Mesendoderm (in vitro differentiated cells): Measurements from ENCODE around the gene DOK3.

ENCODE experiments used
- DNase-seq: peaks from one replicate; pipeline ENCODE4 v3.0.0; 2013
- H2AK5ac ChIP-seq: 2 replicates; pipeline ENCODE4 v1.6.1; 2013; ENCODE audit warnings: low read length, inconsistent platforms
- H2BK120ac ChIP-seq: 2 replicates; pipeline ENCODE4 v1.6.1; 2013; ENCODE audit warnings: low read depth, mild to moderate bottlenecking, low read length, moderate library complexity, mixed read lengths
- H2BK15ac ChIP-seq: replicated peaks from 2 replicates; pipeline ENCODE4 v1.6.1; 2013; ENCODE audit warnings: low read depth, mild to moderate bottlenecking, moderate library complexity
- H2BK5ac ChIP-seq: 2 replicates; pipeline ENCODE4 v1.6.1; 2013; ENCODE audit warnings: low read length, inconsistent platforms
- H3K18ac ChIP-seq: 2 replicates; pipeline ENCODE4 v1.6.1; 2013; ENCODE audit warnings: mild to moderate bottlenecking, low read length, mixed read lengths
- H3K23ac ChIP-seq: one replicate; pipeline ENCODE4 v1.6.1; 2013; ENCODE audit warnings: low read length
- H3K27ac ChIP-seq: 2 replicates; pipeline ENCODE4 v1.5.1; 2013; ENCODE audit warnings: low read depth, mild to moderate bottlenecking, inconsistent platforms, low read length, moderate library complexity
- H3K27me3 ChIP-seq: 2 replicates; pipeline ENCODE4 v1.6.1; 2013; ENCODE audit warnings: low read length, control low read depth, mild to moderate bottlenecking, inconsistent platforms; ENCODE audit not compliant: insufficient read depth, poor library complexity
- H3K36me3 ChIP-seq: 2 replicates; pipeline ENCODE4 v1.6.1; 2013; ENCODE audit warnings: low read length, inconsistent platforms; ENCODE audit not compliant: control insufficient read depth, insufficient read depth
- H3K4ac ChIP-seq: one replicate; pipeline ENCODE4 v1.6.1; 2013; ENCODE audit warnings: low read depth, mild to moderate bottlenecking, low read length, moderate library complexity
- H3K4me1 ChIP-seq: 2 replicates; pipeline ENCODE4 v1.6.1; 2013; ENCODE audit warnings: low read depth, low read length, inconsistent platforms; ENCODE audit not compliant: control insufficient read depth
- H3K4me2 ChIP-seq: 2 replicates; pipeline ENCODE4 v1.6.1; 2013; ENCODE audit warnings: low read length
- H3K4me3 ChIP-seq: 2 replicates; pipeline ENCODE4 v1.5.1; 2013; ENCODE audit warnings: mild to moderate bottlenecking, low read length
- H3K56ac ChIP-seq: one replicate; pipeline ENCODE4 v1.6.1; 2013; ENCODE audit warnings: low read length
- H3K79me1 ChIP-seq: 2 replicates; pipeline ENCODE4 v1.6.1; 2013; ENCODE audit warnings: low read length, inconsistent platforms
- H3K79me2 ChIP-seq: 2 replicates; pipeline ENCODE4 v1.6.1; 2013; ENCODE audit warnings: mild to moderate bottlenecking, low read length; ENCODE audit not compliant: control insufficient read depth, insufficient read depth
- H3K9ac ChIP-seq: 2 replicates; pipeline ENCODE4 v1.6.1; 2013; ENCODE audit warnings: low read length, inconsistent platforms
- H4K5ac ChIP-seq: one replicate; pipeline ENCODE4 v1.6.1; 2013; ENCODE audit warnings: low read length
- H4K8ac ChIP-seq: one replicate; pipeline ENCODE4 v1.6.1; 2013; ENCODE audit warnings: low read depth, mild to moderate bottlenecking, control low read depth, low read length, moderate library complexity
- WGBS: extraction: QIAGEN DNeasy Blood & Tissue Kit; methylation state at CpG from one replicate; pipeline ENCODE4 v1.1.7; 2013; ENCODE audit warnings: low lambda C conversion rate, missing lambda C conversion rate; ENCODE audit not compliant: insufficient coverage; ENCODE audit errors: extremely low coverage; 5-methylcytosine and 5-hydroxymethylcytosine counted together

The DOK3 gene

GRCh38 chr5:177496727-177497291 is 12.8 kb downstream of the DOK3 start:
- H3K27ac ChIP-seq, result peak overlapping the region; percentile 95
- H3K4me2 ChIP-seq, result peak overlapping the region; percentile 79
- H2BK15ac ChIP-seq, result no peak overlapping the region
- H2AK5ac ChIP-seq, result peak overlapping the region; percentile 64
- peak overlapping the region; percentile 63 for H3K4me3 ChIP-seq
- H2BK5ac ChIP-seq, result peak overlapping the region; percentile 98
- peaks cover 11% of the 10 kb centered on the region for H3K4me1 ChIP-seq
- peaks cover 2% of the 10 kb centered on the region for H3K79me2 ChIP-seq
- no peak overlapping the region for H4K5ac ChIP-seq
- H3K23ac ChIP-seq, result peak overlapping the region; percentile 7
- H2BK120ac ChIP-seq, result peak overlapping the region; percentile 24
- H3K9ac ChIP-seq, result peak overlapping the region; percentile 97
- peak; percentile 97 for DNase-seq
- peak overlapping the region; percentile 94 for H3K18ac ChIP-seq
- peak overlapping the region; percentile 44 for H4K8ac ChIP-seq
- WGBS, result no CpG with 5 or more reads among the region's 29 CpGs
- H3K4ac ChIP-seq, result peak overlapping the region; percentile 85
- no peaks in the 10 kb centered on the region for H3K27me3 ChIP-seq
- peak overlapping the region; percentile 99 for H3K56ac ChIP-seq
- H3K79me1 ChIP-seq, result peaks cover 2% of the 10 kb centered on the region
- no peaks in the 10 kb centered on the region for H3K36me3 ChIP-seq

GRCh38 chr5:177496070-177496726 is 13.4 kb downstream of the DOK3 start:
- Histone ChIP-seq H3K79me2 (peaks cover 2% of the 10 kb centered on the region), H3K4me3 (peak overlapping the region; percentile 63), H2BK15ac (no peak overlapping the region), H3K27me3 (no peaks in the 10 kb centered on the region), H4K8ac (no peak overlapping the region), H3K79me1 (peaks cover 2% of the 10 kb centered on the region), H2BK5ac (peak overlapping the region; percentile 98), H3K27ac (peak overlapping the region; percentile 95), H2AK5ac (peak overlapping the region; percentile 64), H3K56ac (peak overlapping the region; percentile 99), H4K5ac (no peak overlapping the region), H3K9ac (peak overlapping the region; percentile 97), H3K4ac (peak overlapping the region; percentile 56), H3K18ac (peak overlapping the region; percentile 78), H3K4me1 (peaks cover 11% of the 10 kb centered on the region), H3K23ac (peak overlapping the region; percentile 7), H3K4me2 (peak overlapping the region; percentile 79), H2BK120ac (peak overlapping the region; percentile 16), H3K36me3 (no peaks in the 10 kb centered on the region)
- no CpG with 5 or more reads among the region's 12 CpGs for WGBS
- DNase-seq, result peak; percentile 89

- Histone ChIP-seq H3K23ac (no peak overlapping the region), H3K56ac (peak overlapping the region; percentile 99), H3K4me1 (peaks cover 11% of the 10 kb centered on the region), H3K27me3 (no peaks in the 10 kb centered on the region), H2BK120ac (no peak overlapping the region), H2BK5ac (peak overlapping the region; percentile 79), H3K79me1 (peaks cover 3% of the 10 kb centered on the region), H3K4me3 (no peak overlapping the region), H3K27ac (peak overlapping the region; percentile 95), H3K36me3 (no peaks in the 10 kb centered on the region), H4K5ac (no peak overlapping the region), H3K9ac (peak overlapping the region; percentile 97), H3K18ac (peak overlapping the region; percentile 41), H2AK5ac (no peak overlapping the region), H3K4ac (peak overlapping the region; percentile 56), H3K4me2 (peak overlapping the region; percentile 79), H3K79me2 (peaks cover 2% of the 10 kb centered on the region), H4K8ac (no peak overlapping the region), H2BK15ac (no peak overlapping the region)
- WGBS, result no CpG with 5 or more reads among the region's 14 CpGs
- DNase-seq, result peak; percentile 96
Observed at GRCh38 chr5:177495243-177496060, 14.2 kb downstream of the DOK3 start.

- Histone ChIP-seq H2BK120ac (no peak overlapping the region), H3K4me1 (peaks cover 11% of the 10 kb centered on the region), H2BK5ac (peak overlapping the region; percentile 79), H3K23ac (no peak overlapping the region), H3K27me3 (no peaks in the 10 kb centered on the region), H3K4me3 (no peak overlapping the region), H3K56ac (peak overlapping the region; percentile 59), H3K79me2 (peaks cover 2% of the 10 kb centered on the region), H3K36me3 (peaks cover 5% of the 10 kb centered on the region), H3K9ac (peak overlapping the region; percentile 64), H4K5ac (no peak overlapping the region), H3K4me2 (no peak overlapping the region), H4K8ac (no peak overlapping the region), H3K27ac (peak overlapping the region; percentile 94), H3K79me1 (peaks cover 7% of the 10 kb centered on the region), H3K4ac (peak overlapping the region; percentile 64), H2BK15ac (no peak overlapping the region), H2AK5ac (no peak overlapping the region), H3K18ac (peak overlapping the region; percentile 41)
- no CpG with 5 or more reads among the region's 11 CpGs for WGBS
- DNase-seq, result peak; percentile 97
Observed at GRCh38 chr5:177494346-177495195, 15.1 kb downstream of the DOK3 start.

GRCh38 chr5:177493795-177494345 is 15.8 kb downstream of the DOK3 start:
- no peak overlapping the region for H2BK120ac ChIP-seq
- peaks cover 2% of the 10 kb centered on the region for H3K79me2 ChIP-seq
- H3K4me1 ChIP-seq, result peaks cover 11% of the 10 kb centered on the region
- H3K27me3 ChIP-seq, result no peaks in the 10 kb centered on the region
- peak overlapping the region; percentile 34 for H3K18ac ChIP-seq
- peak overlapping the region; percentile 59 for H3K56ac ChIP-seq
- H3K23ac ChIP-seq, result no peak overlapping the region
- WGBS, result no CpG with 5 or more reads among the region's 5 CpGs
- H4K5ac ChIP-seq, result no peak overlapping the region
- H3K4me3 ChIP-seq, result no peak overlapping the region
- no peak overlapping the region for H2BK15ac ChIP-seq
- peak overlapping the region; percentile 17 for H2BK5ac ChIP-seq
- no peak overlapping the region for H2AK5ac ChIP-seq
- peak overlapping the region; percentile 55 for H3K27ac ChIP-seq
- H3K79me1 ChIP-seq, result peaks cover 7% of the 10 kb centered on the region
- H3K9ac ChIP-seq, result peak overlapping the region; percentile 39
- H4K8ac ChIP-seq, result no peak overlapping the region
- H3K4ac ChIP-seq, result peak overlapping the region; percentile 64
- H3K36me3 ChIP-seq, result peaks cover 6% of the 10 kb centered on the region
- DNase-seq, result no peak
- no peak overlapping the region for H3K4me2 ChIP-seq
